Transverse colon (tissue), 3 donors: ENCODE results near the gene SYNJ2.

Source experiments
- EP300 ChIP-seq: sonication (generic); formaldehyde crosslinking; IDR thresholded peaks from one replicate; pipeline ENCODE4 v1.6.1; 2017; ENCODE audit warnings: antibody characterized with exemption, low read depth
- POLR2A ChIP-seq: fragments of 450-650 bp; IDR thresholded peaks from one replicate; pipeline ENCODE4 v1.6.1; 2016; ENCODE audit warnings: antibody characterized with exemption, mild to moderate bottlenecking, moderate library complexity
- TF ChIP-seq, protein P1 (sequence below), 5 experiments: fragments of 200-600 bp in 3 of 5; fragments of 450-650 bp in 2 of 5; sonication (generic) in 3 of 5; IDR thresholded peaks; 1 replicate in 2 of 5; 2 replicates in 3 of 5; pipeline ENCODE4 v1.5.1; 2016 to 2017; ENCODE audit warnings: antibody characterized with exemption in 5 of 5, inconsistent platforms in 3 of 5, mild to moderate bottlenecking in 2 of 5, moderate library complexity in 1 of 5

DNA sequence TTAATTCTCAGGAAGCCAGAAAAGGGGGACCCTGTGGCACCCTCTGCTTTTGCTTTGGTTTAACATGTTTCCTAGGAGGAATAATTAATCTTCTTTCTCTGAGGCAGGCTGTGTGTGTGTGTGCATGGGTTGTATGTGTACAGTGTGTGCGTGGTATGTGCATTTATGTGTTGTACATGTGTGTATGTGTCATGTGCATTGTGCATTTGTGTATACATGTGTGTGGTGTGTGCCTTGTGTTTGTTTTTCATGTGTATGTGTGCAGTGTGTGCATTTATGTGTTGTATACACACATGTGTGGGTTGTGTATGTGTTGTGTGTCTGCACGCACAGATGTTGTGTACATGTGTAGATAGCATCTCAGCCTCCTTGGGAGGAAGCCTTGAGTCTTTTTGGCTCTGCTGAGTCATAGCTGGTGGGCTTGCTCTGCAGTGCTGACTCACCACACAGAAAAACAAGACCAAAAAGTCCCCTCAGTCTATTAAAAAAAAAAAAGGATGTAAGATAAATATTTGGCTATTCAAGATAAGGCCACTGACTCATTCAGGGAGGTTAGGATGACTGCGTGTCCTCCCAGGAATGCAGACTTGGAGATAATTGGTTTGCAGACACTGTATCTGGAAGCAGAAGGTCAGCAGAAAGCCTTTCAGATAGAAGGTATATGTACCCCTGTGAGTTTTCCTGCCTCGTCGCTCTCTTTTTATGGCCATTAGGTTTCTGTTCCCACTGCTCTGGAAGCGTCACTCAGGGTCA, 58.6 kb downstream of the SYNJ2 start:
- no peak for TF ChIP-seq POLR2A
- TF ChIP-seq, protein P1, sequence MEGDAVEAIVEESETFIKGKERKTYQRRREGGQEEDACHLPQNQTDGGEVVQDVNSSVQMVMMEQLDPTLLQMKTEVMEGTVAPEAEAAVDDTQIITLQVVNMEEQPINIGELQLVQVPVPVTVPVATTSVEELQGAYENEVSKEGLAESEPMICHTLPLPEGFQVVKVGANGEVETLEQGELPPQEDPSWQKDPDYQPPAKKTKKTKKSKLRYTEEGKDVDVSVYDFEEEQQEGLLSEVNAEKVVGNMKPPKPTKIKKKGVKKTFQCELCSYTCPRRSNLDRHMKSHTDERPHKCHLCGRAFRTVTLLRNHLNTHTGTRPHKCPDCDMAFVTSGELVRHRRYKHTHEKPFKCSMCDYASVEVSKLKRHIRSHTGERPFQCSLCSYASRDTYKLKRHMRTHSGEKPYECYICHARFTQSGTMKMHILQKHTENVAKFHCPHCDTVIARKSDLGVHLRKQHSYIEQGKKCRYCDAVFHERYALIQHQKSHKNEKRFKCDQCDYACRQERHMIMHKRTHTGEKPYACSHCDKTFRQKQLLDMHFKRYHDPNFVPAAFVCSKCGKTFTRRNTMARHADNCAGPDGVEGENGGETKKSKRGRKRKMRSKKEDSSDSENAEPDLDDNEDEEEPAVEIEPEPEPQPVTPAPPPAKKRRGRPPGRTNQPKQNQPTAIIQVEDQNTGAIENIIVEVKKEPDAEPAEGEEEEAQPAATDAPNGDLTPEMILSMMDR (IDR thresholded peaks at IDR 0.05): no peak
- no peak for TF ChIP-seq EP300
